Liver (tissue), 3 donors: ENCODE measurements around the gene SWSAP1.

ENCODE experiments used
- GABPA ChIP-seq, 2 donors: IDR thresholded peaks in 1 of 2; conservative IDR thresholded peaks in 1 of 2; 2 replicates each; pipeline ENCODE4 v1.6.1; 2016; ENCODE audit warnings: antibody characterized with exemption in 2 of 2, mild to moderate bottlenecking in 1 of 2, moderate library complexity in 1 of 2
- RAD21 ChIP-seq, 2 donors: IDR thresholded peaks; 2 replicates each; pipeline ENCODE4 v1.6.1; 2016; ENCODE audit warnings: antibody characterized with exemption in 2 of 2, mild to moderate bottlenecking in 2 of 2
- TAF1 ChIP-seq: conservative IDR thresholded peaks from 2 replicates; pipeline ENCODE4 v1.6.1; 2016; ENCODE audit warnings: antibody characterized with exemption, mild to moderate bottlenecking
- YY1 ChIP-seq: IDR thresholded peaks from 2 replicates; pipeline ENCODE4 v1.6.1; 2016; ENCODE audit warnings: antibody characterized with exemption, mild to moderate bottlenecking
- TF ChIP-seq, protein P1 (sequence below): fragments of 150-350 bp; IDR thresholded peaks from 2 replicates; pipeline ENCODE4 v1.5.1; 2017; ENCODE audit warnings: improper control_type of control experiment, low read depth, low read length; ENCODE audit not compliant: missing input control
- TF ChIP-seq, protein P2 (sequence below): IDR thresholded peaks from 2 replicates; pipeline ENCODE4 v1.6.1; 2016; ENCODE audit warnings: antibody characterized with exemption, mild to moderate bottlenecking
- TF ChIP-seq, protein P3 (sequence below): IDR thresholded peaks from 2 replicates; pipeline ENCODE4 v1.6.1; 2016; ENCODE audit warnings: antibody characterized with exemption
- donor health status: healthy.
- donor health status: healthy.

DNA sequence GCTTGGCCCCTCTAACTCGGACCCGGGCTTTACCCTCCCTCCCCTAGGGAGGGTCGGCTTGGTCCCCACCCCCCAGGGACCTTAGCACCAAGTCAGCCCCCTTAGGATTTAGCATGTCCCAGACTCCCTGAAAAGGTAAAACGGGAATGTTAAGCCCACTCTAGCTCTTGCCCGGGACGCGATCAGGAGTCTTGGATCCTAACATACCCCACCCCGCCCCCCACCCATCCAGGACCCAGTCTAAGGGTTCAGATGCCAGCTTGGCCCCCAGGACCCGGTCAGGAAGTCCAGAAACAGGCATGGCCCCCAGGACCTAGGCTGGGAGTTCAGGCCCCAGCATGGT is 9.2 kb downstream of the SWSAP1 start:
- TF ChIP-seq, protein P1, sequence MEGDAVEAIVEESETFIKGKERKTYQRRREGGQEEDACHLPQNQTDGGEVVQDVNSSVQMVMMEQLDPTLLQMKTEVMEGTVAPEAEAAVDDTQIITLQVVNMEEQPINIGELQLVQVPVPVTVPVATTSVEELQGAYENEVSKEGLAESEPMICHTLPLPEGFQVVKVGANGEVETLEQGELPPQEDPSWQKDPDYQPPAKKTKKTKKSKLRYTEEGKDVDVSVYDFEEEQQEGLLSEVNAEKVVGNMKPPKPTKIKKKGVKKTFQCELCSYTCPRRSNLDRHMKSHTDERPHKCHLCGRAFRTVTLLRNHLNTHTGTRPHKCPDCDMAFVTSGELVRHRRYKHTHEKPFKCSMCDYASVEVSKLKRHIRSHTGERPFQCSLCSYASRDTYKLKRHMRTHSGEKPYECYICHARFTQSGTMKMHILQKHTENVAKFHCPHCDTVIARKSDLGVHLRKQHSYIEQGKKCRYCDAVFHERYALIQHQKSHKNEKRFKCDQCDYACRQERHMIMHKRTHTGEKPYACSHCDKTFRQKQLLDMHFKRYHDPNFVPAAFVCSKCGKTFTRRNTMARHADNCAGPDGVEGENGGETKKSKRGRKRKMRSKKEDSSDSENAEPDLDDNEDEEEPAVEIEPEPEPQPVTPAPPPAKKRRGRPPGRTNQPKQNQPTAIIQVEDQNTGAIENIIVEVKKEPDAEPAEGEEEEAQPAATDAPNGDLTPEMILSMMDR, result no peak
- TF ChIP-seq GABPA (IDR thresholded peaks at IDR 0.05 in 1 of 2, conservative IDR thresholded peaks at IDR 0.05 in 1 of 2), result no peak
- no peak for TF ChIP-seq RAD21 (IDR thresholded peaks at IDR 0.05)
- TF ChIP-seq, protein P2, sequence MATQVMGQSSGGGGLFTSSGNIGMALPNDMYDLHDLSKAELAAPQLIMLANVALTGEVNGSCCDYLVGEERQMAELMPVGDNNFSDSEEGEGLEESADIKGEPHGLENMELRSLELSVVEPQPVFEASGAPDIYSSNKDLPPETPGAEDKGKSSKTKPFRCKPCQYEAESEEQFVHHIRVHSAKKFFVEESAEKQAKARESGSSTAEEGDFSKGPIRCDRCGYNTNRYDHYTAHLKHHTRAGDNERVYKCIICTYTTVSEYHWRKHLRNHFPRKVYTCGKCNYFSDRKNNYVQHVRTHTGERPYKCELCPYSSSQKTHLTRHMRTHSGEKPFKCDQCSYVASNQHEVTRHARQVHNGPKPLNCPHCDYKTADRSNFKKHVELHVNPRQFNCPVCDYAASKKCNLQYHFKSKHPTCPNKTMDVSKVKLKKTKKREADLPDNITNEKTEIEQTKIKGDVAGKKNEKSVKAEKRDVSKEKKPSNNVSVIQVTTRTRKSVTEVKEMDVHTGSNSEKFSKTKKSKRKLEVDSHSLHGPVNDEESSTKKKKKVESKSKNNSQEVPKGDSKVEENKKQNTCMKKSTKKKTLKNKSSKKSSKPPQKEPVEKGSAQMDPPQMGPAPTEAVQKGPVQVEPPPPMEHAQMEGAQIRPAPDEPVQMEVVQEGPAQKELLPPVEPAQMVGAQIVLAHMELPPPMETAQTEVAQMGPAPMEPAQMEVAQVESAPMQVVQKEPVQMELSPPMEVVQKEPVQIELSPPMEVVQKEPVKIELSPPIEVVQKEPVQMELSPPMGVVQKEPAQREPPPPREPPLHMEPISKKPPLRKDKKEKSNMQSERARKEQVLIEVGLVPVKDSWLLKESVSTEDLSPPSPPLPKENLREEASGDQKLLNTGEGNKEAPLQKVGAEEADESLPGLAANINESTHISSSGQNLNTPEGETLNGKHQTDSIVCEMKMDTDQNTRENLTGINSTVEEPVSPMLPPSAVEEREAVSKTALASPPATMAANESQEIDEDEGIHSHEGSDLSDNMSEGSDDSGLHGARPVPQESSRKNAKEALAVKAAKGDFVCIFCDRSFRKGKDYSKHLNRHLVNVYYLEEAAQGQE, result no peak
- no peak for TF ChIP-seq YY1
- no peak for TF ChIP-seq TAF1
- TF ChIP-seq, protein P3, sequence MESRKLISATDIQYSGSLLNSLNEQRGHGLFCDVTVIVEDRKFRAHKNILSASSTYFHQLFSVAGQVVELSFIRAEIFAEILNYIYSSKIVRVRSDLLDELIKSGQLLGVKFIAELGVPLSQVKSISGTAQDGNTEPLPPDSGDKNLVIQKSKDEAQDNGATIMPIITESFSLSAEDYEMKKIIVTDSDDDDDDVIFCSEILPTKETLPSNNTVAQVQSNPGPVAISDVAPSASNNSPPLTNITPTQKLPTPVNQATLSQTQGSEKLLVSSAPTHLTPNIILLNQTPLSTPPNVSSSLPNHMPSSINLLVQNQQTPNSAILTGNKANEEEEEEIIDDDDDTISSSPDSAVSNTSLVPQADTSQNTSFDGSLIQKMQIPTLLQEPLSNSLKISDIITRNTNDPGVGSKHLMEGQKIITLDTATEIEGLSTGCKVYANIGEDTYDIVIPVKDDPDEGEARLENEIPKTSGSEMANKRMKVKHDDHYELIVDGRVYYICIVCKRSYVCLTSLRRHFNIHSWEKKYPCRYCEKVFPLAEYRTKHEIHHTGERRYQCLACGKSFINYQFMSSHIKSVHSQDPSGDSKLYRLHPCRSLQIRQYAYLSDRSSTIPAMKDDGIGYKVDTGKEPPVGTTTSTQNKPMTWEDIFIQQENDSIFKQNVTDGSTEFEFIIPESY, result no peak
